ENCODE data around the gene LRRC70.
A peak's percentile ranks its signal among the peaks of the same experiment; 100 is the strongest.

LRRC70 gene

GRCh38 chr5:62575066-62575465, 3.6 kb upstream of the LRRC70 start:
- no peak for DNase-seq

GRCh38 chr5:62575489-62575888, 3.1 kb upstream of the LRRC70 start:
- no peak for DNase-seq

DNA sequence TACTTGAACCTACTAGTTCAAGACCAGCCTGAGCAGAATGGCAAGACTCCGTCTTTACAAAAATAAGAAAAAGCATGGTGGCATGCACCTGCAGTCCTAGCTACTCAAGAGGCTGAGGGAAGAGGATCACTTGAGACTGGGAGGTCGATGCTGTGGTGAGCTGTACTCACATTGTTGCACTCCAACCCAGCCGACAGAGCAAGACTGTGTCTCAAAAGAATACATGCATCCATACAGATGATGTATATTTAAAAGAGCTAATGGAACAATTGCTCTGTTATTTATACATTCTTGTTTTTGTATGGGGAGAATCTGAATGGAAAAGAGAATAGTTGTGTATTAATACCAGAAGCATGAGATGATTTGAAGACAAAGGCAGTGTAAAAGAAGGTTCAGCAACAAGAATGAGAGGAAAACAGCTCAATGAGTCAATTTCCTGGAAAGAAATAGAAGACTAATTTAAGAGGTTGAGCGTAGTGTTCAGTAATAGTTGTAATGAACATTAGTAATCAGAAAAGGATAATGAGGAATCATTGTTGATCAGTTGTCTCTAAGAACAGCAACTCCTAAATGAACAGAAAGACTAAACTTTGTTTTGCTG, 1.9 kb upstream of the LRRC70 start:
- no peak for DNase-seq

- DNase-seq, result no peak
Observed at GRCh38 chr5:62577488-62577887, 1.1 kb upstream of the LRRC70 start.

DNA sequence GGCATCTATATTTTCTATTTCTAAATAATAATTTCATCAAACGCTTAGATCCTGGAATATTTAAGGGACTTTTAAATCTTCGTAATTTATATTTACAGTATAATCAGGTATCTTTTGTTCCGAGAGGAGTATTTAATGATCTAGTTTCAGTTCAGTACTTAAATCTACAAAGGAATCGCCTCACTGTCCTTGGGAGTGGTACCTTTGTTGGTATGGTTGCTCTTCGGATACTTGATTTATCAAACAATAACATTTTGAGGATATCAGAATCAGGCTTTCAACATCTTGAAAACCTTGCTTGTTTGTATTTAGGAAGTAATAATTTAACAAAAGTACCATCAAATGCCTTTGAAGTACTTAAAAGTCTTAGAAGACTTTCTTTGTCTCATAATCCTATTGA, 1.1 kb downstream of the LRRC70 start:
- no peak for DNase-seq

GRCh38 chr5:62581836-62582597, 3.4 kb downstream of the LRRC70 start:
- no peak for DNase-seq

DNA sequence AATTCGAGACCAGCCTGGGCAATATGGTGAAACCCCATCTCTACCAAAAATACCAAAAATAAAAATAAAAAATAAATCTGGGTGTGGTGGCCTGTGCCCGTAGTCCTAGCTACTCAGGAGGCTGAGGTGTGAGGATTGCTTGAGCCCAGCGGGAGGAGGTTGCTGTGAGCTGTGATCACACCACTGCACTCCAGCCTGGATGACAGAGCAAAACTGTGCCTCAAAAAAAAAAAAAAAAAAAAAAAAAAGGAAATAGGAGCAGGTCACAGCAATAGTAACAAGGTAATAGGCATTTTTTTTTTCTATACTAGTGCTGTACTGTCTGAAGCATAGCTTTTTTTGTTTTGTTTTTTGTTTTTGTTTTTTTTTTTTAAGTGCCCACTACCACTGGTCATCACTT, 5.8 kb downstream of the LRRC70 start:
- no peak for DNase-seq

DNA sequence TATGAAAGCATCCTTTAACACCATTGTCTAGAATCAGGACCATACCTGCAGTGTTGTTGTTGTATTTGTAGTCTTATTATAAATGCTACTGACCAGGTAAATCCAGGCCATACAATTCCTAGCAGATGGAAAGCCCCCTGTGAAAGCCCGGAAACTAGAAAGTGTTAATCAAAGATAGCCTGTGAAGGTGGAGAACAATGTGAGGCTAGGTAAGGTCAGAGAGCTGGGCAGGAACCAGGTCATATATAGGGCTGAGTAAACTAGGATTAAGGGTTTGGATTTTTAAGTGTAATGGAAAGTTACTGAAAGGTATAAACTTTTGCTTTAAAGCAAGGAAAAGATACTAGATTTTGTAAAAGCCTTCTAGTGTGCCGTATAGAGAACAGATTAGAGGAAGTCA, 6.7 kb downstream of the LRRC70 start:
- no peak for DNase-seq

DNA sequence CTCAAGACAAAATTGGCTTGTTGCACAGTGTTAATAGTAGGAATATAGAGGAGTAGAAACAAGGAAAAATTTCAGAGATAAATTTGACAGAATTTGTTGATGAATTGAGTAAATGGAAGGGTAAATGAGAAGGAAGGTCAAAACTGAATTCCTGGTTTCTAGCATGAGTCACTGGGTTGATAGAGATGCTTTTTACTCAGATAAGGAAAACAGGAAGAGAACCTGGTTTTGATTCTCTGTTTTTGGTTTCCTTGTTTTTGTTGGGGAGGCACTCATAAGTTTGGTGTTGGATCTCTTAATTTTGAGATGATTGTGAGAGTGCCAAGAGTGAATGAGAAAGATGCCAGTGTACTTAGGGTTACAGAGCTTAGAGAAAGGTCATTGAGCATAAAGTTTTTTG, 7.1 kb downstream of the LRRC70 start:
- DNase-seq, result no peak

GRCh38 chr5:62587737-62588136, 9.1 kb downstream of the LRRC70 start:
- no peak for DNase-seq

DNA sequence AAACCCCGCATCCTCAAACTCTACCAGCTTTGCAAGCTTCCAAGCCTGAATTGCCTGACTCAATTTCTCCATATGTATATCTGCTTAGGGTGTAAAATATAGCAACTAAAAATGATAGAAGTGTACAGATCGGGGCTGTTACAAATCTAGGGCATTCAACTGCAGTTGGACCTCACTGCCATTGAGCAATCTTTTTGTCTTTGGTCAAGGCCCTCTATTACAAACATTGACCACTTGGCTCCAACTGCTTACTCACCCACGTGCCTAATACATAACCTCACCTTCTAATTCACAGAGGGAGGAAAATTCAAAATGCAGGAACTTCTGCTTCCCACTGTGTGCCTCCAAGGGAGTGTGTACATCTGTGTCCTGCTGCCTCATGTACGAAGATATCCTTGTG, 10.0 kb downstream of the LRRC70 start:
- no peak for DNase-seq

- DNase-seq, result no peak
Observed at GRCh38 chr5:62589504-62589903, 10.9 kb downstream of the LRRC70 start.

DNA sequence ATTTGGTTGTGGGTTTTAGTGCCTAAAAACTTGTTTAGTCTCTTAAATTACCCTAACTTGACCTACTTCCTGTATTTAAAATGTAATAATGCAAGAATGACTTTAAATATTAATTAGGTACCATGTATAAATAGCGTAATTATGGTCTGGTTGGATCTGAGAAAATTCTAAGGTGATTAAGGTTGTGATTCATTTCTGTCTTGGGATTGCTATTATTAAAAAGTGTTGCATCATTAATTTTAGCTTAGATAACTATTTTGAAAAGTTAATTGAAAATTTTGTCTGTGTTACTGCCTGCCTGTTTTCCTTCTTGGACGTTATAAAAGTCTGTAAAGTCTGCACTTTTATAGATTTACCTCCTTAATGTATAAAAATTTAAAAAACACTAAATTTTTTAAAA, 11.8 kb downstream of the LRRC70 start:
- DNase-seq, result no peak

DNA sequence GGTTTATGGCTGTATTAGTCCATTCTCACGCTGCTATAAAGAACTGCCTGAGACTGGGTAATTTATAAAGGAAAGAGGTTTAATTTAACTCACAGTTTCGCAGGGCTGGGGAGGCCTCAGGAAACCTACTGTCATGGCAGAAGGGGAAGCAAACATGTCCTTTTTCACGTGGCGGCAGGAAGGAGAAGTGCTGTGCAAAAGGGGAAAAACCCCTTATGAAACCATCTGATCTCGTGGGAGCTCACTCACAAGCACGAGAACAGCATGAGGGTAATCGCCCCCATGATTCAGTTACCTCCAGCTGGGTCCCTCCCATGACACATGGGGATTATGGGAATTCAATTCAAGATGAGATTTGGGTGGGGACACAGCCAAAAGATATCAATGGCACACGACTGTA, 13.9 kb downstream of the LRRC70 start:
- peak; percentile 22 for DNase-seq

DNA sequence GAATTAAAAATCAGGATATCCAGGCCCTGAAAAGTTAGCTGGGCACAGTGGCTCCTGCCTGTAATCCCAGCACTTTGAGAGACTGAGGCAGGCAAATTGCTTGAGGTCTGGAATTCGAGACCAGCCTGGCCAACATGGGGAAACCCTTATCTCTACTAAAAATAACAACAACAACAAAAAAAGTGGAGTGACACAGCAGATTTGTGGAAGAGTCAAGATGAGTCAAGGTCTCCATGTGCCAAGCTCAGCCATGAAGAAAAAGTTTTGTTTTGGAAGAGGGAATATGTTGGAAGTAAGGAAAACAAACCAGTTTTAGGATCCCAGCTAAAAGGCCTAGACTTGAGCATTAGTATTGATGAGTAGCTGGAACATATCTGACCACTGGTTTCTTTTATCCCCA, 14.7 kb downstream of the LRRC70 start:
- no peak for DNase-seq

DNA sequence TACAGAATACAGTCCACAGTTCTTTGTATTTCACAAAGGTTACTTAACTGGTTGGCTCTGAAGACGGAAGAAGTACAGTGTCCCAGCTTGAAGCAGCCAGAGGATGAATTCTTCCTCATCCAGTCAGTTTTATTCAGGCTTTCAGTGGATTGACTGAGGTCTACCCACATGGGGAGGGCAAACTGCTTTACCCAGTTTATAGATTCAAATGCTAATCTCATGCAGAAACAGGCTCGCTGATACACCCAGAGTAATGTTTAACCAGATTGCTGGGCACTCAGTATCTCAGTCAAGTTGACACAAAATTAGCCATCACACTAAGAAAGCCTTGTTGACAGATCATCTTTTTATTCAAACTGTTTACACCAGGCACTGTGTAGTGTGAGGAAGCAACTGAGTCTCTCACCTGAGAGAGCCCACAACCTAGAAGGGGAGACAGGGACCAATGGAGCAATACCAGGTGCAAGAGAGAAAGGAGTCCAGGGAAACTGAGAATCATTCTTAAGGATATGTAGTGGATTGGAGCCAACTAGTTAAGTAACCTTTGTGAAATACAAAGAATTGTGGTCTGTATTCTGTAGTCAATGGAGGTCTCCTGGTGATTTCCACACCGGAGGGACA, 15.9 kb downstream of the LRRC70 start:
- no peak for DNase-seq

- no peak for DNase-seq
Observed at GRCh38 chr5:62596096-62596495, 17.5 kb downstream of the LRRC70 start.

- DNase-seq, result no peak
Observed at GRCh38 chr5:62596691-62597090, 18.1 kb downstream of the LRRC70 start.

- no peak for DNase-seq
Observed at GRCh38 chr5:62597314-62597713, 18.7 kb downstream of the LRRC70 start.

GRCh38 chr5:62600560-62601252, 22.1 kb downstream of the LRRC70 start:
- DNase-seq, result no peak

- DNase-seq, result no peak
Observed at GRCh38 chr5:62603934-62604333, 25.3 kb downstream of the LRRC70 start.

DNA sequence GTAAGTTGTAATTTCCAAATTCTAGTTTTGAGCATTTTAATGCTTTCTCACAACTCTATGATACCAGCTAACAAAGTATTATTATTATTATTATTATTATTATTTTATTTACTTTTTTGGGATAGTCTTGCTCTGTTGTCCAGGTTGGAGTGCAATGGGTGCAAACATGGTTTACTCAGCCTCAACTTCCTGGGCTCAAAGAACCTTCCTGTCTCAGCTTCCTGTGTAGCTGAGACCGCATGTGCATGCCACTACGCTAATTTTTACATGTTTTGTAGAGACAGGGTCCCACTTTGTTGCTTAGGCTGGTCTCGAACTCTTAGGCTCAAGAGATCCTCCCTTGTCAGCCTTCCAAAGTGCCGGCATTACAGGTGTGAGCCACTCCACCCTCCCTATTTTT, 27.0 kb downstream of the LRRC70 start:
- DNase-seq, result no peak

GRCh38 chr5:62606878-62607277, 28.3 kb downstream of the LRRC70 start:
- DNase-seq, result no peak

- no peak for DNase-seq
Observed at GRCh38 chr5:62607615-62608014, 29.0 kb downstream of the LRRC70 start.

All from CD4-positive, alpha-beta T cell treated with Interleukin-15 for 1 hour (primary cell).